HG03571 (cell line): ENCODE results near the gene CEP112.

Experiments used
- ATAC-seq: cut with Tn5 transposase; IDR thresholded peaks from one replicate; pipeline ENCODE4 v1.9.1; 2021; ENCODE audit not compliant: unreplicated experiment

The CEP112 gene

GRCh38 chr17:65994679-65995078 lies 197.3 kb downstream of the CEP112 start:
- ATAC-seq: no peak

- ATAC-seq: no peak
Observed at GRCh38 chr17:65994114-65994513, 197.8 kb downstream of the CEP112 start.

- no peak for ATAC-seq
Observed at GRCh38 chr17:65990593-65990992, 201.3 kb downstream of the CEP112 start.

GRCh38 chr17:65988451-65988850 lies 203.5 kb downstream of the CEP112 start:
- ATAC-seq: no peak

- no peak for ATAC-seq
Observed at GRCh38 chr17:65987988-65988387, 203.9 kb downstream of the CEP112 start.

- ATAC-seq: no peak
Observed at GRCh38 chr17:65985571-65985970, 206.4 kb downstream of the CEP112 start.

- no peak for ATAC-seq
Observed at GRCh38 chr17:65984299-65984698, 207.6 kb downstream of the CEP112 start.

- no peak for ATAC-seq
Observed at GRCh38 chr17:65978871-65979270, 213.1 kb downstream of the CEP112 start.

- ATAC-seq: no peak
Observed at GRCh38 chr17:65977041-65977440, 214.9 kb downstream of the CEP112 start.

- no peak for ATAC-seq
Observed at GRCh38 chr17:65975878-65976277, 216.1 kb downstream of the CEP112 start.

GRCh38 chr17:65973237-65973636 lies 218.7 kb downstream of the CEP112 start:
- ATAC-seq: no peak

- ATAC-seq: no peak
Observed at GRCh38 chr17:65967372-65967771, 224.6 kb downstream of the CEP112 start.

- ATAC-seq: no peak
Observed at GRCh38 chr17:65966072-65966695, 225.7 kb downstream of the CEP112 start.

GRCh38 chr17:65963179-65963578 lies 228.8 kb downstream of the CEP112 start:
- ATAC-seq: no peak

- no peak for ATAC-seq
Observed at GRCh38 chr17:65959630-65960029, 232.3 kb downstream of the CEP112 start.

- no peak for ATAC-seq
Observed at GRCh38 chr17:65956814-65957213, 235.1 kb downstream of the CEP112 start.

- ATAC-seq: no peak
Observed at GRCh38 chr17:65954148-65954449, 237.8 kb downstream of the CEP112 start.

GRCh38 chr17:65953316-65954147 lies 238.4 kb downstream of the CEP112 start:
- ATAC-seq: no peak

GRCh38 chr17:65952586-65952985 lies 239.3 kb downstream of the CEP112 start:
- no peak for ATAC-seq

- ATAC-seq: no peak
Observed at GRCh38 chr17:65952015-65952414, 239.9 kb downstream of the CEP112 start.

- no peak for ATAC-seq
Observed at GRCh38 chr17:65947831-65948230, 244.1 kb downstream of the CEP112 start.

GRCh38 chr17:65942592-65942991 lies 249.3 kb downstream of the CEP112 start:
- no peak for ATAC-seq
